Stimulated activated CD4-positive, alpha-beta T cell treated with anti-CD3 and anti-CD28 coated beads, Interleukin-2, amount 100 ng/mL, for 4 hours (primary cell): ENCODE measurements around the gene TTYH1.
A peak's percentile ranks its signal among the peaks of the same experiment; 100 is the strongest.

Source experiments
- DNase-seq: peaks from one replicate; pipeline ENCODE4 v3.0.0-alpha.2; 2020; ENCODE audit warnings: low read depth

TTYH1 gene

DNA sequence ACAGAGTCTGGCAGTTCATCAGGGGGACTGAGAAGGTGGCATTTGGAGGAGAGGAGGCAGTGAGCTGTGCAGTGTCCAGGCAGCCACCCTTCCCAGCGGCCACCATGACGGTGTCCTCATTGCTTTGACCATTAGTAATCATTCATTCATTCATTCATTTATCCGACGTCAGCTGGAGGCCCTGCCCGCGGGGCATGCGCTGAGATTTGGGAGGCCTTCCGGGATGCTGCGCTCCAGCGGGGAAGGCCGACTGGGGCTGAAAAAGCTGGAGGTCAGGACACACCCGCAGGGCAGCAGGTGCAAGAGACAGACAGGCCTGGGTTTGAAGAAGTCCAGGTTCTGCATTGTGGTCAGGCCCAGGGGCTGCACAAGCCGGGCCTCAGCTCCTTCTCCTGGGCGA, 8.9 kb downstream of the TTYH1 start:
- DNase-seq, result no peak

- DNase-seq, result no peak
These were observed 9.6 kb downstream of the TTYH1 start for GRCh38 chr19:54424660-54425381.

GRCh38 chr19:54425382-54425723, 10.1 kb downstream of the TTYH1 start:
- no peak for DNase-seq

DNA sequence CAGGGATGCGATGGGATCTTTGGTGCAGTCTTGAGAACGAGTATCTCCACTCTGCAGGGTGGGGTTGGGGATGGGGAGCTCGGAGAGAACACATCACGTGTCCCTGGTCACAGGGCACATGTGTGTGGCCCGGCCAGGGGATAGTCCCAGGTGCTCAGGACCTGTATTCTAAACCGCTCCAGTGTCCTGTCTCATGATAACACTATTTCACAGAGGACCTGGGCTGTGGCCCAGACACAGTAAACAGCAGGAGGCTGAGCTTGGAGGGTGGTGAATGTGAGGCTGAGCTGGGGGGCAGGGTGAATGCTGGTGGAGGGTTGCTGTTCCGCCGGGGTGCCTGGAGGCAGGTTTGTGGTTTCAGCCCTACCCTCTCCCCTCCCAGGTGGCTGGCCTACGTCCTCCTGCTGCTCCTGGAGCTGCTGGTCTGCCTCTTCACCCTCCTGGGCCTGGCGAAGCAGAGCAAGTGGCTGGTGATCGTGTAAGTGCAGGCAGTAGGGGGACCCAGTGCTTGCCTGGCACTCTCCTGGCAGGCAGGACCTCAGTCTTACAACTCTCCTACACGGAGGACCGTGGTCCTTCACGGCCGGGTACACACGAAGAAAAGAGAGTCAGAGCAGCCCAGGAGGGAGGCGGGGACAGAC, 11.1 kb downstream of the TTYH1 start:
- no peak for DNase-seq

- no peak for DNase-seq
These were observed 12.3 kb downstream of the TTYH1 start for GRCh38 chr19:54427586-54427985.

GRCh38 chr19:54428323-54429175, 13.3 kb downstream of the TTYH1 start:
- DNase-seq, result no peak

DNA sequence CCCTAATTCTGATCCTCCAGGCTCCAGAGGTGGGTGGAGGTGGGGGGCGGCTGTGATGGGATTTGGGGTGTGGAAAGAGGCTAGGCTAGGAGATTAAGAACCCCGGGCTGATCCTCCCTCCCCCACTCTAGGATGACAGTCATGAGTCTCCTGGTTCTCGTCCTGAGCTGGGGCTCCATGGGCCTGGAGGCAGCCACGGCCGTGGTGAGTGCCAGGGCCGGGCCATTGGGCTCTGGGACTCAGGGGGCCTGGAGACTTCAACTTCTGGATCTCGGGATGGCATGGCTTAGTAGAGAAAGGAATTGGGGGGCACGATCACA, 13.9 kb downstream of the TTYH1 start:
- DNase-seq, result no peak

- DNase-seq, result no peak
These were observed 14.4 kb downstream of the TTYH1 start for GRCh38 chr19:54429545-54430227.

- DNase-seq, result peak; percentile 32
These were observed 15.3 kb downstream of the TTYH1 start for GRCh38 chr19:54430306-54431254.

- DNase-seq, result no peak
These were observed 16.1 kb downstream of the TTYH1 start for GRCh38 chr19:54431255-54431838.

- DNase-seq, result no peak
These were observed 17.0 kb downstream of the TTYH1 start for GRCh38 chr19:54432144-54432738.

DNA sequence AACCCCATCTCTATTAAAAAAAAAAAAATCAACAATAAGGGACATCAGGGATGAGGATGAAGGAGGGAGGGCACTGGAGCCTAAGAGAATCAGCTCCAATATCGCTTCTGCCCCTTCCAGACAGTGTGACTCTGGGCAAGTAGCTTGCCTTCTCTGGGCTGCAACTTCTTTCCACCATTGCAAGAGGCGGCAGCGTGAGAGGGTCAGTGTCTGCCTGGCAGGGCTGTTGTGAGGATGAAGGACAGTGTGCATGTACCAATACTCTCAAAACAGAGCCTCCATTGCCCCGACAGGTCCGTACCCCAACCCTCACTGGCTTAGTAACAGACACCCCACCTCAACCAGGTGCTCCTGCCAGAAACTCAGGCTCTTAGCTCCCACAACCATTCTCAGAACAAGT, 18.4 kb downstream of the TTYH1 start:
- DNase-seq, result no peak

GRCh38 chr19:54434112-54434872, 19.0 kb downstream of the TTYH1 start:
- no peak for DNase-seq

- no peak for DNase-seq
These were observed 19.6 kb downstream of the TTYH1 start for GRCh38 chr19:54434873-54435214.

DNA sequence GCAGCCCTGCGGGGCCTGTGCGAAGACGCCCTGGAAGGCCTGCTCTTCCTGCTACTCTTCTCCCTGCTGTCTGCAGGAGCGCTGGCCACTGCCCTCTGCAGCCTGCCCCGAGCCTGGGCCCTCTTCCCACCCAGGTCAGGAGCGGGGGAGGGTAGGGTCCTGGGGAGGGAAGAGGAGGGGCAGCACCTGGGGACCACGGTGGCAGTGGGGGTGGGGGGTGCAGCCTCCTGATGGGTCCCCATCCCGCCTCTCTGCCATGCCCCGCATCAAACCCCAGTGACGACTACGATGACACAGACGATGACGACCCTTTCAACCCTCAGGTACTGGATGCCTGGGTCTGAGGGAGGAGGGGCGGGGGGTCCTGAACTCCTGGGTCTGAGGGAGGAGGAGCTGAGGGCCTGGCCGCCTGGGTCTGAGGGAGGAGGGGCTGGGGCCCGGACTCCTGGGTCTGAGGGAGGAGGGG, 20.3 kb downstream of the TTYH1 start:
- no peak for DNase-seq

- no peak for DNase-seq
These were observed 20.8 kb downstream of the TTYH1 start for GRCh38 chr19:54436031-54436523.

- DNase-seq, result no peak
These were observed 21.5 kb downstream of the TTYH1 start for GRCh38 chr19:54436628-54437252.

DNA sequence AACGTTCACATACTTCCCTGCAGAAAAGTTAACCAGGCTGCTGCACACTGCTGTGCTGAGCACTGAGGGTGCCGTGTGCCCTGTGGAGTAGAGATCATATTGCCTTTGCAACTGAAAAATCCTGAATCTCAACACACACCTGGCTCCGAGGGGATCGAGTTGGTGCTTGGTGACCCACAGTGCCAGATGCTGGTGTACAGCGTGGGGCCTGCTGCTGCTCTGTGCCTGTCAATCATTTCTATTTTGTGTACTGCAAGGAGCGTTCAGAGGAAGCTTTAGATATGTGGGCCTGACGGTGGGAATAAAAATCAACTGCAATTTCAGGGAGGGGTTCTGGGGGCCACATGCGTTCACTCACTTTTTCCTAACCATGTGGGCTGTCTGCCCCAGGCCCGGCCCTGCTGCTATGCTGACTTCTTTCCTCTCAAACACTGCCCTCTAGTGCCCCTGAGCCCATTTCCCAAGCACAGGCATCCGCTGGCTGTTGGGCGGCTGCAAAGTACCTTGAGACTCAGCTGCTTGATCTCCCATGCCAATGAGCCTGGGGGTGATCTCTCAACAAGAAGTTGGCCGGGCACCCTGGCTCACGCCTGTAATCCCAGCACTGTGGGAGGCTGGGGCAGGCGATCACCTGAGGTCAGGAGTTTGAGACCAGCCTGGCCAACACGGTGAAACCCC, 24.0 kb downstream of the TTYH1 start:
- peak; percentile 16 for DNase-seq

- DNase-seq, result no peak
These were observed 25.4 kb downstream of the TTYH1 start for GRCh38 chr19:54440641-54441040.
